A549 (cell line): ENCODE measurements around the gene TNIK.

Experiments
- CHD2 ChIP-seq: fragments of 150-350 bp; IDR thresholded peaks from 2 replicates; pipeline ENCODE4 v1.6.1; 2014; ENCODE audit warnings: low read length; ENCODE audit not compliant: partially characterized antibody
- CTCF ChIP-seq: fragments of >200 bp; sonication (Bioruptor Twin); formaldehyde crosslinking; IDR thresholded peaks from 3 replicates; pipeline ENCODE4 v1.5.1; 2016
- EP300 ChIP-seq, 2 experiments: fragments of >200 bp; sonication (Bioruptor Twin); formaldehyde crosslinking; IDR thresholded peaks; 2 replicates in 1 of 2; 3 replicates in 1 of 2; pipeline ENCODE4 v1.6.1; 2016 to 2017
- HOXB13 ChIP-seq: fragments of 250-450 bp; sonication (Bioruptor Pico); IDR thresholded peaks from 2 replicates; pipeline ENCODE4 v1.5.0; 2020; ENCODE audit warnings: low read depth, mild to moderate bottlenecking, moderate library complexity
- MAZ ChIP-seq: fragments of 150-350 bp; IDR thresholded peaks from 2 replicates; pipeline ENCODE4 v1.6.1; 2014; ENCODE audit warnings: antibody characterized with exemption, low read depth, low read length, borderline replicate concordance
- POLR2A ChIP-seq: IDR thresholded peaks from 2 replicates; pipeline ENCODE4 v1.6.1; 2012; ENCODE audit warnings: mild to moderate bottlenecking, low read length
- RAD21 ChIP-seq, 2 experiments: fragments of >200 bp in 1 of 2; sonication (Bioruptor Twin) in 1 of 2; formaldehyde crosslinking in 1 of 2; IDR thresholded peaks in 1 of 2; conservative IDR thresholded peaks in 1 of 2; 2 replicates in 1 of 2; 3 replicates in 1 of 2; pipeline ENCODE4 v1.6.1; 2012 to 2018; ENCODE audit warnings: inconsistent platforms in 1 of 2
- SREBF2 ChIP-seq: fragments of 450-650 bp; IDR thresholded peaks from 2 replicates; pipeline ENCODE4 v1.6.1; 2014; ENCODE audit warnings: mild to moderate bottlenecking, moderate library complexity
- TF ChIP-seq, protein P1 (sequence below): fragments of 200-600 bp; sonication (generic); IDR thresholded peaks from 2 replicates; pipeline ENCODE4 v1.6.1; 2016; ENCODE audit warnings: antibody characterized with exemption, mild to moderate bottlenecking, moderate library complexity

DNA sequence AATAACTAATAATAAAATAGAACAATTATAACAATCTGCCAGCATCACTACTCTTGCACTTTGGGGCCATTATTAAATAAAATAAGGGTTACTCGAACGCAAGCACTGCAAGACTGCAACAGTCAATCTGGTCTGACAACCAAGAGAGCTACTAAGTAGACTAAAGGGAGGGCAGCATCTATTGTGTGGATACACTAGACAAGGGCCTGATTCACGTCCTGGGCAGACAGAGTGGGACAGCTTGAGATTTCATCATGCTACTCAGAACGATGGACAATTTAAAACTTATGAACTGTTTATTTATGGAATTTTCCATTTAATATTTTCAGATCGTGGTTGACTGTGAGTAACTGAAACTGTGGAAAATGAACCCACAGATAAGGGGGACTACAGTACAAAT is 39.5 kb downstream of the TNIK start:
- no peak for TF ChIP-seq CTCF
- TF ChIP-seq MAZ: no peak
- TF ChIP-seq HOXB13 (CRISPR knock-in tag): no peak
- no peak for TF ChIP-seq RAD21 (conservative IDR thresholded peaks at IDR 0.05 in 1 of 2, IDR thresholded peaks at IDR 0.05 in 1 of 2)
- TF ChIP-seq POLR2A: no peak
- no peak for TF ChIP-seq EP300 (IDR thresholded peaks at IDR 0.05)
- TF ChIP-seq, protein P1, sequence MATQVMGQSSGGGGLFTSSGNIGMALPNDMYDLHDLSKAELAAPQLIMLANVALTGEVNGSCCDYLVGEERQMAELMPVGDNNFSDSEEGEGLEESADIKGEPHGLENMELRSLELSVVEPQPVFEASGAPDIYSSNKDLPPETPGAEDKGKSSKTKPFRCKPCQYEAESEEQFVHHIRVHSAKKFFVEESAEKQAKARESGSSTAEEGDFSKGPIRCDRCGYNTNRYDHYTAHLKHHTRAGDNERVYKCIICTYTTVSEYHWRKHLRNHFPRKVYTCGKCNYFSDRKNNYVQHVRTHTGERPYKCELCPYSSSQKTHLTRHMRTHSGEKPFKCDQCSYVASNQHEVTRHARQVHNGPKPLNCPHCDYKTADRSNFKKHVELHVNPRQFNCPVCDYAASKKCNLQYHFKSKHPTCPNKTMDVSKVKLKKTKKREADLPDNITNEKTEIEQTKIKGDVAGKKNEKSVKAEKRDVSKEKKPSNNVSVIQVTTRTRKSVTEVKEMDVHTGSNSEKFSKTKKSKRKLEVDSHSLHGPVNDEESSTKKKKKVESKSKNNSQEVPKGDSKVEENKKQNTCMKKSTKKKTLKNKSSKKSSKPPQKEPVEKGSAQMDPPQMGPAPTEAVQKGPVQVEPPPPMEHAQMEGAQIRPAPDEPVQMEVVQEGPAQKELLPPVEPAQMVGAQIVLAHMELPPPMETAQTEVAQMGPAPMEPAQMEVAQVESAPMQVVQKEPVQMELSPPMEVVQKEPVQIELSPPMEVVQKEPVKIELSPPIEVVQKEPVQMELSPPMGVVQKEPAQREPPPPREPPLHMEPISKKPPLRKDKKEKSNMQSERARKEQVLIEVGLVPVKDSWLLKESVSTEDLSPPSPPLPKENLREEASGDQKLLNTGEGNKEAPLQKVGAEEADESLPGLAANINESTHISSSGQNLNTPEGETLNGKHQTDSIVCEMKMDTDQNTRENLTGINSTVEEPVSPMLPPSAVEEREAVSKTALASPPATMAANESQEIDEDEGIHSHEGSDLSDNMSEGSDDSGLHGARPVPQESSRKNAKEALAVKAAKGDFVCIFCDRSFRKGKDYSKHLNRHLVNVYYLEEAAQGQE: no peak
- TF ChIP-seq SREBF2: no peak
- TF ChIP-seq CHD2: no peak
